PC-9 (cell line): ENCODE results near the gene NPTN.

ENCODE experiments used
- CTCF ChIP-seq: fragments of 200-600 bp; sonication (generic); conservative IDR thresholded peaks from 2 replicates; pipeline ENCODE4 v1.6.1; 2017; ENCODE audit warnings: mixed run types, antibody characterized with exemption, mild to moderate bottlenecking, moderate library complexity
- EZH2 ChIP-seq: fragments of 200-600 bp; sonication (generic); IDR thresholded peaks from 2 replicates; pipeline ENCODE4 v1.8.0; 2017; ENCODE audit warnings: antibody characterized with exemption, low read depth

- TF ChIP-seq CTCF (no peak), EZH2 (no peak)
Observed at GRCh38 chr15:73582851-73583379, 50.3 kb downstream of the NPTN start.
